GM12878 (cell line): ENCODE results near the gene RPL22. TPM values are rescaled to one million over a fixed set of nuclear protein-coding genes. Genes with fewer than 3 reads are reported as not detected.

Source experiments
- ATAC-seq: fragments of 200-7000 bp; cut with Tn5 transposase; 3 replicates; pipeline ENCODE4 v1.9.1; 2020; ENCODE audit warnings: mild to moderate bottlenecking, moderate library complexity
- BruUV-seq: library from RNA; stranded (reverse); fragments of 400-500 nt; replicated peaks from 2 replicates; lab custom pipeline; 2021; lab: Mats Ljungman, UMichigan
- CTCF ChIA-PET: fragments of 300-600 bp; sonication (Branson Sonifier 250); formaldehyde crosslinking; extraction: SDS; loops from one replicate; lab custom pipeline; 2021; ENCODE audit warnings: inconsistent platforms; lab: Yijun Ruan, JAX
- POLR2A ChIA-PET: fragments of 350-600 bp; formaldehyde crosslinking; extraction: SDS; loops from one replicate; lab custom pipeline; 2021; ENCODE audit warnings: inconsistent platforms; lab: Charles Lee
- RAD21 ChIA-PET: fragments of 300-600 bp; sonication (Branson Sonifier 250); formaldehyde crosslinking; loops from one replicate; lab custom pipeline; 2023; ENCODE audit warnings: antibody characterized with exemption; ENCODE audit not compliant: unreplicated experiment; lab: Charles Lee
- SMC1A ChIA-PET: fragments of 300-600 bp; sonication (Branson Sonifier 250); formaldehyde crosslinking; loops from one replicate; lab custom pipeline; 2023; ENCODE audit not compliant: unreplicated experiment, uncharacterized antibody; lab: Charles Lee
- DNase-seq: peaks from one replicate; pipeline ENCODE4 v3.0.0-alpha.2; 2011; ENCODE audit warnings: low read depth, low spot score
- FAIRE-seq: peaks from 3 replicates; lab custom pipeline; 2011; peaks lifted over from hg19 to GRCh38; lab: Jason Lieb, UNC
- H2AFZ ChIP-seq: 2 replicates; pipeline ENCODE4 v1.6.0; 2011; ENCODE audit warnings: low read depth, low read length, control low read depth; ENCODE audit not compliant: control insufficient read depth
- H3K27ac ChIP-seq: 2 replicates; pipeline ENCODE4 v1.5.1; 2011; ENCODE audit warnings: control low read depth; ENCODE audit not compliant: control insufficient read depth, insufficient read depth
- H3K27me3 ChIP-seq, 2 experiments: replicated peaks in 1 of 2; 2 replicates each; pipeline versions ENCODE4 v1.6.0 to v1.6.1; 2011; ENCODE audit warnings: low read length in 1 of 2; ENCODE audit not compliant: control insufficient read depth in 2 of 2, insufficient read depth in 2 of 2
- H3K36me3 ChIP-seq, 2 experiments: 2 replicates each; pipeline ENCODE4 v1.5.1; 2011; ENCODE audit warnings: low read length in 1 of 2; ENCODE audit not compliant: control insufficient read depth in 2 of 2, insufficient read depth in 2 of 2
- H3K4me1 ChIP-seq: 2 replicates; pipeline ENCODE4 v1.6.1; 2011; ENCODE audit warnings: mild to moderate bottlenecking, low read length, moderate library complexity, mixed read lengths; ENCODE audit not compliant: control insufficient read depth, insufficient read depth
- H3K4me2 ChIP-seq: 2 replicates; pipeline ENCODE4 v1.6.0; 2011; ENCODE audit warnings: control low read depth; ENCODE audit not compliant: control insufficient read depth, insufficient read depth
- H3K4me3 ChIP-seq: fragments of 200-600 bp; sonication (generic); 2 replicates; pipeline ENCODE4 v1.5.1; 2016
- H3K79me2 ChIP-seq: 2 replicates; pipeline ENCODE4 v1.6.0; 2011; ENCODE audit warnings: low read length; ENCODE audit not compliant: control insufficient read depth, insufficient read depth
- H3K9ac ChIP-seq: 2 replicates; pipeline ENCODE4 v1.8.0; 2011; ENCODE audit warnings: low read length, control low read depth, mixed read lengths; ENCODE audit not compliant: control insufficient read depth, insufficient read depth
- H3K9me3 ChIP-seq: replicated peaks from 3 replicates; pipeline ENCODE4 v1.5.1; 2011; ENCODE audit warnings: mild to moderate bottlenecking, low read length; ENCODE audit not compliant: control insufficient read depth, insufficient read depth
- H4K20me1 ChIP-seq: 2 replicates; pipeline ENCODE4 v1.6.0; 2011; ENCODE audit not compliant: control insufficient read depth, insufficient read depth
- E2F4 ChIP-seq: IDR thresholded peaks from 2 replicates; pipeline ENCODE4 v1.6.1; 2012; ENCODE audit warnings: low read depth, low read length, improper control_type of control experiment
- E4F1 ChIP-seq: fragments of 450-650 bp; IDR thresholded peaks from 2 replicates; pipeline ENCODE4 v1.6.1; 2018; ENCODE audit warnings: borderline replicate concordance, mild to moderate bottlenecking; ENCODE audit not compliant: partially characterized antibody
- GATAD2B ChIP-seq: fragments of 450-650 bp; conservative IDR thresholded peaks from 2 replicates; pipeline ENCODE4 v1.6.1; 2017; ENCODE audit warnings: low read depth, mild to moderate bottlenecking, moderate library complexity
- JUNB ChIP-seq: IDR thresholded peaks from 2 replicates; pipeline ENCODE4 v1.6.1; 2016; ENCODE audit warnings: antibody characterized with exemption, mild to moderate bottlenecking
- MYB ChIP-seq: fragments of 150-350 bp; IDR thresholded peaks from 2 replicates; pipeline ENCODE4 v1.6.1; 2014; ENCODE audit warnings: mild to moderate bottlenecking, low read depth, low read length, borderline replicate concordance
- RAD21 ChIP-seq: IDR thresholded peaks from 2 replicates; pipeline ENCODE4 v1.6.1; 2011; ENCODE audit warnings: mild to moderate bottlenecking, low read depth, low read length, moderate library complexity; ENCODE audit not compliant: insufficient read depth
- TBL1XR1 ChIP-seq: IDR thresholded peaks from 2 replicates; pipeline ENCODE4 v1.6.1; 2012; ENCODE audit warnings: low read depth, low read length, improper control_type of control experiment
- ZNF592 ChIP-seq: fragments of 450-650 bp; IDR thresholded peaks from 2 replicates; pipeline ENCODE4 v1.6.1; 2017; ENCODE audit warnings: mild to moderate bottlenecking, moderate library complexity
- WGBS: methylation state at CpG from one replicate; pipeline ENCODE4 v1.1.6; 2016; ENCODE audit warnings: low lambda C conversion rate; ENCODE audit not compliant: insufficient replicate concordance, insufficient coverage; ENCODE audit errors: missing lambda C conversion rate; 5-methylcytosine and 5-hydroxymethylcytosine counted together
- in situ Hi-C: fragments of 300-500 bp; cut with MboI; formaldehyde crosslinking; loops from 9 replicates; pipeline ENCODE4 v1.14.3; 2018; ENCODE audit warnings: mixed read lengths
- intact Hi-C: fragments of 100-400 bp; cut with micrococcal nuclease; formaldehyde crosslinking; loops from one replicate; pipeline ENCODE4 v1.14.2; 2022; ENCODE audit not compliant: unreplicated experiment
- polyA plus RNA-seq, 11 experiments: library from polyadenylated mRNA; depleted of rRNA in 4 of 11; unstranded in 6 of 11; stranded (reverse) in 5 of 11; fragments of >200 nt; fragmentation: Nextera tagmentation in 4 of 11; fragmentation: Illumina TruSeq in 1 of 11; extraction: Ambion mirVana in 4 of 11; extraction: Trizol in 1 of 11; gene quantifications; 1 replicate in 1 of 11; 2 replicates in 10 of 11; pipeline versions ENCODE4 v1.2.1 to v1.2.3, GENCODE V29; 2011 to 2016; ENCODE audit warnings: inconsistent platforms in 2 of 11, missing spikeins in 2 of 11, low read depth in 1 of 11
- total RNA-seq, 4 experiments: library from RNA; depleted of rRNA in 3 of 4; stranded (reverse); fragments of >200 nt in 3 of 4; fragmentation: Illumina TruSeq in 1 of 4; extraction: Trizol in 1 of 4; gene quantifications; 2 replicates each; pipeline versions ENCODE4 v1.2.1 to v1.2.3, GENCODE V29; 2013 to 2021

Gene RPL22
- total and polyA plus RNA-seq, 10 of the 15 experiments (the other 5 are each of a cell fraction or from before 2014, with no cell fraction given): 191 to 560 (median 430) TPM

GRCh38 chr1:6224718-6225117 lies 25.3 kb upstream of the RPL22 start:
- Histone ChIP-seq H3K27ac (no peak overlapping the region), H3K4me1 (no peaks in the 10 kb centered on the region), H3K9me3 (no peaks in the 10 kb centered on the region), H3K4me2 (no peak overlapping the region), H3K9ac (no peak overlapping the region), H3K79me2 (no peaks in the 10 kb centered on the region), H3K36me3 (peaks cover 23 to 30% of the 10 kb centered on the region in 2 experiments), H3K27me3 (no peaks in the 10 kb centered on the region), H3K4me3 (no peak overlapping the region), H4K20me1 (no peaks in the 10 kb centered on the region), H2AFZ (no peak overlapping the region)
- intact Hi-C loops (no loop called here), in situ Hi-C loops (no loop called here)
- 94% methylated on average over 15 of the region's 15 CpGs for WGBS
- FAIRE-seq (no peak), DNase-seq (no peak), ATAC-seq (no peak)
- CTCF ChIA-PET: interaction anchor here (0.6 to 1.4 kb wide), 3 partner anchors 11 to 19 kb away, joined by 3 read pairs; partner anchors contain the start of gene RNF207
- RAD21 ChIA-PET: no interaction called here
- SMC1A ChIA-PET: interaction anchor here (1.0 to 1.1 kb wide), 2 partner anchors 11 to 22 kb away, joined by 3 read pairs; no protein-coding TSS in a partner anchor
- BruUV-seq: no TSS peak
- POLR2A ChIA-PET: interaction anchor here (0.9 kb wide), 1 partner anchor 10 kb away, joined by 3 read pairs; no protein-coding TSS in a partner anchor
- no peak for TF ChIP-seq MYB

DNA sequence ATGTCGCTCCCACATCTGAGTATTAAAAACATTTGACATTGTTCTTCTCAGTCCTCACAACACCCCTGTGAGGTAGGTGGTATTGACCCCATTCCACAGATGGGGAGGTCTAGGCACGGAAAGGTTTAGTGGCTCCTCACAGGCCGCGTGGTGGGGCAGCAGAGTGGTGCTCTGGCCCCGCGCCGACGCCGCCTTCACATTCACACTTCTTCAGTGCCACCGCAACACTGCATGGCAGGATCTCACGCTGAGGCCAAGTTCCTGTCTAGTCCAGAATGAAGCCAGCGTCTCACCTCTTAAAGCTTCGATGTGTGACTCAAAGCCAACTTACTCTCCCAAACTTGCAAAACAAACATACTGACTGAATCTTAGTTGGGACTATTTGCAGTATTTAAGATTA lies 24.2 kb upstream of the RPL22 start:
- RAD21 ChIA-PET: no interaction called here
- Histone ChIP-seq H3K36me3 (peaks cover 23 to 30% of the 10 kb centered on the region in 2 experiments), H3K9me3 (no peaks in the 10 kb centered on the region), H4K20me1 (no peaks in the 10 kb centered on the region), H3K79me2 (no peaks in the 10 kb centered on the region), H3K4me1 (no peaks in the 10 kb centered on the region), H3K4me3 (no peak overlapping the region), H3K27ac (no peak overlapping the region), H3K27me3 (no peaks in the 10 kb centered on the region), H3K9ac (no peak overlapping the region), H3K4me2 (no peak overlapping the region), H2AFZ (no peak overlapping the region)
- intact Hi-C loops (no loop called here), in situ Hi-C loops (no loop called here)
- CTCF ChIA-PET: no interaction called here
- TSS peak; percentile 46 for BruUV-seq
- POLR2A ChIA-PET: interaction anchor here (0.6 to 0.9 kb wide), 2 partner anchors 11 to 408 kb away, joined by 3 read pairs; no protein-coding TSS in a partner anchor
- WGBS: 98% methylated on average over 8 of the region's 13 CpGs
- no peak for ATAC-seq
- FAIRE-seq: no peak
- SMC1A ChIA-PET: interaction anchor here (1.0 to 1.1 kb wide), 2 partner anchors 10 to 23 kb away, joined by 3 read pairs; no protein-coding TSS in a partner anchor
- no peak for DNase-seq
- TF ChIP-seq ZNF592 (no peak), TBL1XR1 (no peak), E2F4 (no peak), RAD21 (no peak), E4F1 (no peak), GATAD2B (no peak), JUNB (no peak)
